ENCODE results near the gene GALK1. TPM values are rescaled to one million over a fixed set of nuclear protein-coding genes. Genes with fewer than 3 reads are reported as not detected.

Gene GALK1
- total and polyA plus RNA-seq, 2 donors (not counting 1 experiment from before 2014, with no cell fraction given): 10.2 to 62.8 TPM

GRCh38 chr17:75773121-75773807, 8.3 kb upstream of the GALK1 start:
- no peak for TF ChIP-seq CTCF (conservative IDR thresholded peaks at IDR 0.05 in 1 of 2, IDR thresholded peaks at IDR 0.05 in 1 of 2; ENCODE audit: low read depth in 1 of 2, low read length in 2 of 2)
- TF ChIP-seq EZH2 (IDR thresholded peaks at IDR 0.05; ENCODE audit: low read length, missing control alignments): no peak
- H3K9me3 ChIP-seq (ENCODE audit: control insufficient read depth, insufficient read depth, low read depth, low read length): no peaks in the 10 kb centered on the region
- no peak overlapping the region for H3K4me2 ChIP-seq (ENCODE audit: extremely low read depth, insufficient read depth, low read length)
- peaks cover 11% of the 10 kb centered on the region for H3K36me3 ChIP-seq (ENCODE audit: control insufficient read depth, insufficient read depth, low read length)
- no peak overlapping the region for H2AFZ ChIP-seq (ENCODE audit: low read length)
- no peaks in the 10 kb centered on the region for H3K27me3 ChIP-seq (ENCODE audit: control insufficient read depth, insufficient read depth, low read length)
- H3K4me1 ChIP-seq (ENCODE audit: control insufficient read depth, extremely low read depth, insufficient read depth, low read length): no peaks in the 10 kb centered on the region
- peaks cover 13% of the 10 kb centered on the region for H3K79me2 ChIP-seq (ENCODE audit: control insufficient read depth, insufficient read depth, low read length)
- no peak overlapping the region for H3K9ac ChIP-seq (ENCODE audit: insufficient read depth, low read length)
- DNase-seq (ENCODE audit: low read depth in 2 of 2): no peak
- H4K20me1 ChIP-seq (ENCODE audit: control insufficient read depth, extremely low read depth, insufficient read depth, low read length): peaks cover 5% of the 10 kb centered on the region
- no peak overlapping the region for H3K27ac ChIP-seq (ENCODE audit: insufficient read depth, low read length)
- no peak overlapping the region for H3K4me3 ChIP-seq (replicated peaks in 1 of 4; ENCODE audit: control extremely low read depth in 1 of 4, insufficient read depth in 1 of 4, low read depth in 3 of 4, low read length in 4 of 4)

- H3K9me3 ChIP-seq (ENCODE audit: control insufficient read depth, insufficient read depth, low read depth, low read length): no peaks in the 10 kb centered on the region
- H3K4me2 ChIP-seq (ENCODE audit: extremely low read depth, insufficient read depth, low read length): no peak overlapping the region
- H3K9ac ChIP-seq (ENCODE audit: insufficient read depth, low read length): no peak overlapping the region
- no peaks in the 10 kb centered on the region for H3K4me1 ChIP-seq (ENCODE audit: control insufficient read depth, extremely low read depth, insufficient read depth, low read length)
- H3K36me3 ChIP-seq (ENCODE audit: control insufficient read depth, insufficient read depth, low read length): peaks cover 4% of the 10 kb centered on the region
- DNase-seq (ENCODE audit: low read depth in 2 of 2): peak in 1 of 2 donors; percentile 26
- H3K79me2 ChIP-seq (ENCODE audit: control insufficient read depth, insufficient read depth, low read length): peaks cover 1% of the 10 kb centered on the region
- H3K27me3 ChIP-seq (ENCODE audit: control insufficient read depth, insufficient read depth, low read length): no peaks in the 10 kb centered on the region
- H3K27ac ChIP-seq (ENCODE audit: insufficient read depth, low read length): no peak overlapping the region
- TF ChIP-seq EZH2 (IDR thresholded peaks at IDR 0.05; ENCODE audit: low read length, missing control alignments) (no peak), CTCF (conservative IDR thresholded peaks at IDR 0.05 in 1 of 2, IDR thresholded peaks at IDR 0.05 in 1 of 2; ENCODE audit: low read depth in 1 of 2, low read length in 2 of 2) (peak in 1 of 2 donors; percentile 10)
- H3K4me3 ChIP-seq (replicated peaks in 1 of 4; ENCODE audit: control extremely low read depth in 1 of 4, insufficient read depth in 1 of 4, low read depth in 3 of 4, low read length in 4 of 4): no peak overlapping the region
- no peak overlapping the region for H2AFZ ChIP-seq (ENCODE audit: low read length)
- no peaks in the 10 kb centered on the region for H4K20me1 ChIP-seq (ENCODE audit: control insufficient read depth, extremely low read depth, insufficient read depth, low read length)
Observed at GRCh38 chr17:75771334-75772281, 6.6 kb upstream of the GALK1 start.

- Histone ChIP-seq H3K9me3 (ENCODE audit: control insufficient read depth, insufficient read depth, low read depth, low read length) (no peaks in the 10 kb centered on the region), H2AFZ (ENCODE audit: low read length) (no peak overlapping the region), H3K4me1 (ENCODE audit: control insufficient read depth, extremely low read depth, insufficient read depth, low read length) (peaks cover 2% of the 10 kb centered on the region), H3K27me3 (ENCODE audit: control insufficient read depth, insufficient read depth, low read length) (no peaks in the 10 kb centered on the region), H3K9ac (ENCODE audit: insufficient read depth, low read length) (no peak overlapping the region), H3K4me3 (replicated peaks in 1 of 4; ENCODE audit: control extremely low read depth in 1 of 4, insufficient read depth in 1 of 4, low read depth in 3 of 4, low read length in 4 of 4) (no peak overlapping the region), H3K36me3 (ENCODE audit: control insufficient read depth, insufficient read depth, low read length) (no peaks in the 10 kb centered on the region), H3K27ac (ENCODE audit: insufficient read depth, low read length) (no peak overlapping the region), H3K79me2 (ENCODE audit: control insufficient read depth, insufficient read depth, low read length) (no peaks in the 10 kb centered on the region), H3K4me2 (ENCODE audit: extremely low read depth, insufficient read depth, low read length) (no peak overlapping the region), H4K20me1 (ENCODE audit: control insufficient read depth, extremely low read depth, insufficient read depth, low read length) (no peaks in the 10 kb centered on the region)
- no peak for DNase-seq (ENCODE audit: low read depth in 2 of 2)
- TF ChIP-seq CTCF (conservative IDR thresholded peaks at IDR 0.05 in 1 of 2, IDR thresholded peaks at IDR 0.05 in 1 of 2; ENCODE audit: low read depth in 1 of 2, low read length in 2 of 2) (no peak), EZH2 (IDR thresholded peaks at IDR 0.05; ENCODE audit: low read length, missing control alignments) (no peak)
Observed at GRCh38 chr17:75769536-75769935, 4.5 kb upstream of the GALK1 start.
